Endothelial cell of umbilical vein (primary cell): ENCODE measurements around the gene AGRP. TPM values are rescaled to one million over a fixed set of nuclear protein-coding genes. Genes with fewer than 3 reads are reported as not detected.

Experiments used
- BruUV-seq: library from RNA; stranded (reverse); fragments of 400-500 nt; replicated peaks from 2 replicates; lab custom pipeline; 2021; lab: Mats Ljungman, UMichigan
- CTCF ChIA-PET: fragments of 300-600, 350-600 bp; sonication (Branson Sonifier 250); formaldehyde crosslinking; loops from one replicate; lab custom pipeline; 2021; ENCODE audit warnings: antibody characterized with exemption, inconsistent platforms; lab: Charles Lee
- POLR2A ChIA-PET: fragments of 300-600, 350-600 bp; sonication (Branson Sonifier 250); formaldehyde crosslinking; loops from one replicate; lab custom pipeline; 2021; ENCODE audit warnings: antibody characterized with exemption, inconsistent platforms; lab: Charles Lee
- DNase-seq: peaks from one replicate; pipeline ENCODE4 v3.0.0-alpha.2; 2011; ENCODE audit warnings: low read depth, low spot score
- FAIRE-seq: peaks from 2 replicates; lab custom pipeline; 2011; peaks lifted over from hg19 to GRCh38; lab: Jason Lieb, UNC
- H2AFZ ChIP-seq: 2 replicates; pipeline ENCODE4 v1.6.0; 2012; ENCODE audit warnings: low read depth, low read length, control low read depth, inconsistent platforms
- H3K27ac ChIP-seq: 2 replicates; pipeline ENCODE4 v1.5.1; 2011; ENCODE audit warnings: low read depth, mild to moderate bottlenecking, control low read depth, low read length, moderate library complexity; ENCODE audit not compliant: insufficient read depth
- H3K27me3 ChIP-seq, 2 experiments: 2 replicates each; pipeline versions ENCODE4 v1.6.0 to v1.6.1; 2011; ENCODE audit warnings: low read length in 2 of 2, mixed read lengths in 1 of 2; ENCODE audit not compliant: control insufficient read depth in 2 of 2, insufficient read depth in 2 of 2
- H3K36me3 ChIP-seq, 2 experiments: 2 replicates in 1 of 2; 3 replicates in 1 of 2; pipeline ENCODE4 v1.5.1; 2011; ENCODE audit warnings: low read length in 2 of 2, mild to moderate bottlenecking in 1 of 2, moderate library complexity in 1 of 2; ENCODE audit not compliant: control insufficient read depth in 2 of 2, insufficient read depth in 2 of 2; ENCODE audit errors: extremely low read depth in 1 of 2
- H3K4me1 ChIP-seq: 3 replicates; pipeline ENCODE4 v1.5.1; 2011; ENCODE audit warnings: mild to moderate bottlenecking, low read length; ENCODE audit not compliant: control insufficient read depth, insufficient read depth; ENCODE audit errors: extremely low read depth
- H3K4me2 ChIP-seq: 2 replicates; pipeline ENCODE4 v1.6.1; 2011; ENCODE audit warnings: low read length, control low read depth, mixed read lengths; ENCODE audit not compliant: insufficient read depth
- H3K4me3 ChIP-seq, 3 experiments: fragments of 200-600 bp in 1 of 3; sonication (generic), shearing (Covaris generic) in 1 of 3; replicated peaks in 1 of 3; 2 replicates each; pipeline ENCODE4 v1.5.1; 2011 to 2016; ENCODE audit warnings: control low read depth in 3 of 3, low read length in 3 of 3, mild to moderate bottlenecking in 2 of 3, inconsistent platforms in 1 of 3, low read depth in 1 of 3, moderate library complexity in 1 of 3; ENCODE audit not compliant: insufficient read depth in 1 of 3
- H3K79me2 ChIP-seq: 2 replicates; pipeline ENCODE4 v1.6.0; 2012; ENCODE audit warnings: low read length, inconsistent platforms; ENCODE audit not compliant: control insufficient read depth, insufficient read depth
- H3K9ac ChIP-seq: replicated peaks from 2 replicates; pipeline ENCODE3; 2011; ENCODE audit warnings: low read length, control low read depth; ENCODE audit not compliant: insufficient read depth; ENCODE audit errors: extremely low read depth
- H3K9me1 ChIP-seq: replicated peaks from 3 replicates; pipeline ENCODE4 v1.6.0; 2011; ENCODE audit warnings: mild to moderate bottlenecking, low read length; ENCODE audit not compliant: control insufficient read depth, insufficient read depth; ENCODE audit errors: extremely low read depth
- H3K9me3 ChIP-seq: replicated peaks from 2 replicates; pipeline ENCODE4 v1.5.1; 2012; ENCODE audit warnings: low read length, inconsistent platforms; ENCODE audit not compliant: control insufficient read depth, insufficient read depth
- H4K20me1 ChIP-seq: replicated peaks from 2 replicates; pipeline ENCODE3; 2011; ENCODE audit warnings: mild to moderate bottlenecking, low read length; ENCODE audit not compliant: control insufficient read depth, insufficient read depth; ENCODE audit errors: extremely low read depth
- EZH2 ChIP-seq: IDR thresholded peaks from 2 replicates; pipeline ENCODE4 v1.6.1; 2012; ENCODE audit warnings: borderline replicate concordance, low read depth, mild to moderate bottlenecking, moderate library complexity, low read length, inconsistent platforms; ENCODE audit not compliant: severe bottlenecking
- JUN ChIP-seq: IDR thresholded peaks from 2 replicates; pipeline ENCODE4 v1.6.1; 2011; ENCODE audit warnings: borderline replicate concordance, low read depth; ENCODE audit not compliant: insufficient read length, insufficient read depth
- MYC ChIP-seq: IDR thresholded peaks from one replicate; pipeline ENCODE4 v1.6.1; 2011; ENCODE audit warnings: mild to moderate bottlenecking, low read depth, low read length
- POLR2A ChIP-seq: IDR thresholded peaks from 2 replicates; pipeline ENCODE4 v1.6.1; 2012; ENCODE audit warnings: low read depth, mild to moderate bottlenecking, control low read depth, low read length
- POLR2AphosphoS5 ChIP-seq: IDR thresholded peaks from 2 replicates; pipeline ENCODE4 v1.6.1; 2012; ENCODE audit warnings: low read depth, mild to moderate bottlenecking, control low read depth, low read length, moderate library complexity; ENCODE audit not compliant: insufficient read depth
- dilution Hi-C: fragments of 300-500 bp; cut with MboI; formaldehyde crosslinking; loops from one replicate; pipeline ENCODE4 v1.15.0; 2019; ENCODE audit warnings: low sequenced_read_pairs; ENCODE audit not compliant: extremely low pct_ligation_motif_present
- intact Hi-C: fragments of 100-400 bp; cut with micrococcal nuclease; formaldehyde crosslinking; loops from one replicate; pipeline ENCODE4 v1.10.0; 2022
- polyA plus RNA-seq, 4 experiments: library from polyadenylated mRNA; depleted of rRNA in 3 of 4; stranded (reverse) in 3 of 4; unstranded in 1 of 4; fragments of >200 nt; gene quantifications; 2 replicates each; pipeline versions ENCODE4 v1.2.1 to v1.2.3, GENCODE V29; 2011 to 2012; ENCODE audit warnings: missing spikeins in 1 of 4
- total RNA-seq: library from RNA; stranded (reverse); gene quantifications from 2 replicates; pipeline ENCODE4 v1.2.3, GENCODE V29; 2021
- TF ChIP-seq, protein P1 (sequence below), 2 donors: IDR thresholded peaks; 1 replicate in 1 of 2; 2 replicates in 1 of 2; pipeline ENCODE4 v1.5.1; 2011; ENCODE audit warnings: low read length in 2 of 2, mild to moderate bottlenecking in 2 of 2, moderate library complexity in 2 of 2, control low read depth in 1 of 2, inconsistent platforms in 1 of 2, low read depth in 1 of 2; ENCODE audit not compliant: insufficient read depth in 1 of 2; ENCODE audit errors: extremely low read depth in 1 of 2

The AGRP gene
- total and polyA plus RNA-seq, 2 donors (not counting 3 experiments of a cell fraction or from before 2014, with no cell fraction given): not detected

DNA sequence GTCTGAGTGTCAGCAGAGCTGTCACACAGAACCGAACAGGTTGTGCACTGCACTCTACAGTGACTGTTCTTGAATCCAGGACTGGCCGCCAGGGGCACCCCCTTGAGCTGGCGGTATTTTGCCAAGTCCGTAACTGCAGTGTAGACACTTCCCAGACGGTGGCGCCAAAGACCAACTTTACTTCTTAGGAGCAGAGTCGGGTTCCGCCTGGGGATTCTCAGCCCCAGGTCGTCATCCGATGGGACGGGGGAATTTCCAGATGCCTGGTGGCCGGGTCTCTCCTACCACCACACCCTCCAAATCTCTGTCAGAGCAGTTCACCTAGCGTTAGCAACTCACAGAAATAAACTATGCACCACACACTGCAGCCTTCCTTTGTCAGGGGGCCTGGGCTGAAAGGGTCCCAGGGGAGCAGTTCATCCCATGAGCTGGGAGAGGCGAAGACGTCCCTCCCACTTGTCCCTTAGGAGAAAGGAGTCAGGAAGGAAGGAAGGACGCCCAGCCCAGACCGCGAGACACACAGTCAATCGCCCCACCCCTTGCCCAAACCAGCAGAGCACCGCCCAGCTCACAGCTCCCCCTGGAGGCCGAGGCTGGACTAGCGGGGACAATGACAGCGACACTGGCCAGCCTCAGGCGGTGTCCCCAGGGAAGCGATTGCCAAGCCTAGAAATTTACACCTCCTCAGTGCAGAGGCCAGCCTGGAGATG lies 37.9 kb upstream of the AGRP start:
- Histone ChIP-seq H3K36me3 (no peaks in the 10 kb centered on the region), H3K27me3 (no peaks in the 10 kb centered on the region), H3K9me3 (no peaks in the 10 kb centered on the region), H2AFZ (peak overlapping the region; percentile 81), H3K27ac (peak overlapping the region; percentile 89), H3K9ac (peak overlapping the region; percentile 78), H3K4me1 (peaks cover 11% of the 10 kb centered on the region), H3K79me2 (no peaks in the 10 kb centered on the region), H4K20me1 (no peaks in the 10 kb centered on the region), H3K4me2 (peak overlapping the region; percentile 80), H3K4me3 (peak overlapping the region in 2 of 3 experiments; percentile 30 to 45), H3K9me1 (no peaks in the 10 kb centered on the region)
- peak; percentile 97 for DNase-seq
- intact Hi-C loops: loop anchor here (1.0 to 10.0 kb wide), 7 partner anchors 16 to 404 kb away; partner anchors contain the start of genes CTCF, RANBP10 and TSNAXIP1
- TSS peak; percentile 57 for BruUV-seq
- dilution Hi-C loops: no loop called here
- peak; percentile 99 for FAIRE-seq
- TF ChIP-seq EZH2 (no peak), POLR2AphosphoS5 (peak; percentile 40), POLR2A (peak; percentile 68), MYC (peak; percentile 29), JUN (no peak)
- TF ChIP-seq, protein P1, sequence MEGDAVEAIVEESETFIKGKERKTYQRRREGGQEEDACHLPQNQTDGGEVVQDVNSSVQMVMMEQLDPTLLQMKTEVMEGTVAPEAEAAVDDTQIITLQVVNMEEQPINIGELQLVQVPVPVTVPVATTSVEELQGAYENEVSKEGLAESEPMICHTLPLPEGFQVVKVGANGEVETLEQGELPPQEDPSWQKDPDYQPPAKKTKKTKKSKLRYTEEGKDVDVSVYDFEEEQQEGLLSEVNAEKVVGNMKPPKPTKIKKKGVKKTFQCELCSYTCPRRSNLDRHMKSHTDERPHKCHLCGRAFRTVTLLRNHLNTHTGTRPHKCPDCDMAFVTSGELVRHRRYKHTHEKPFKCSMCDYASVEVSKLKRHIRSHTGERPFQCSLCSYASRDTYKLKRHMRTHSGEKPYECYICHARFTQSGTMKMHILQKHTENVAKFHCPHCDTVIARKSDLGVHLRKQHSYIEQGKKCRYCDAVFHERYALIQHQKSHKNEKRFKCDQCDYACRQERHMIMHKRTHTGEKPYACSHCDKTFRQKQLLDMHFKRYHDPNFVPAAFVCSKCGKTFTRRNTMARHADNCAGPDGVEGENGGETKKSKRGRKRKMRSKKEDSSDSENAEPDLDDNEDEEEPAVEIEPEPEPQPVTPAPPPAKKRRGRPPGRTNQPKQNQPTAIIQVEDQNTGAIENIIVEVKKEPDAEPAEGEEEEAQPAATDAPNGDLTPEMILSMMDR (IDR thresholded peaks at IDR 0.05; ENCODE audit: extremely low read depth in 1 of 2, insufficient read depth in 1 of 2, low read depth in 1 of 2, low read length in 2 of 2): peak; percentile 83 to 100
- ChIA-PET CTCF (interaction anchor here (0.6 to 7.3 kb wide), 72 partner anchors 8 to 540 kb away, joined by 3 to 246 read pairs (median 4); partner anchors contain the start of genes ACD, AGRP, ATP6V0D1 and C16orf86), POLR2A (interaction anchor here (0.5 to 1.3 kb wide), 10 partner anchors 18 to 356 kb away, joined by 3 to 7 read pairs (median 4); partner anchors contain the start of gene ACD)
